ENCODE data around the gene ATG16L1.

DNA sequence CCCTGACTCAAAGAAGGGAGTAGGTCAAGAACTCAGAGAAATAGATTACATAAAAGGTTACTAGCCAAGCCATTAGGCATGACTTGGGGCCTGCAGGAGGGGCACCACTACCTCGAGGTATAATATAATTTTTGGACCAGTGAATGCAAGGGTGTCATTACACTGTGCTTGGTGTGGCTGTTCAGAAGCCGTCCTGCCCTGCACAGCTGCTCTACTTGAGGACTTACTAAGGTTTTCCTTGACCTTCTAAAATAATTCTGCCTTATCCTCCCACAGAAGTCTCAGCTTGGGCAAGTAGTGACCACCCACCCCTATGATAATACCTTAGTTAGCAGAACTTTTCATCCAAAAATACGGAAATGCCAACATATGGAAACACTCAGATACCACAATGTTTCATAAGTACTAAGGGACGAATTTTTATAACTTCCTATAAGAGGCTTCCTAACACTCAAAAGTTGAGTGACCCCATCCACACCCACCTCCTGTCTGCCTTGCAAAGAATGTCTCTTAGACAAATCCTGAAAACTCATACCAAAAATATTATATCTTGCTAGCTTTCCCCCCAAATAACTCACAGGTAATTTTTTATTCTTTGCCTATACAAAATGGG, 17.7 kb upstream of the ATG16L1 start:
- TF ChIP-seq CTCF (IDR thresholded peaks at IDR 0.05; ENCODE audit: low read length): no peak
- TF ChIP-seq EZH2 (optimal IDR thresholded peaks at IDR 0.05; ENCODE audit: low read depth, low read length): no peak

Data from MM.1S (cell line).